ENCODE results near the gene EGR4.
"Not testable (repeated sequence)": the region's sequence is repeated elsewhere in the genome, so short reads cannot be mapped to it uniquely, and the experiment has no call there.

EGR4 gene

GRCh38 chr2:73263540-73264331 is 29.6 kb downstream of the EGR4 start:
- no peak for DNase-seq (ENCODE audit: low read depth in 2 of 2)

- DNase-seq (ENCODE audit: low read depth in 2 of 2) = not testable (repeated sequence)
Observed at GRCh38 chr2:73262691-73263429, 30.5 kb downstream of the EGR4 start.

GRCh38 chr2:73262108-73262651 is 31.2 kb downstream of the EGR4 start:
- no peak for DNase-seq (ENCODE audit: low read depth in 2 of 2)

- DNase-seq (ENCODE audit: low read depth in 2 of 2) = no peak
Observed at GRCh38 chr2:73260338-73260984, 32.9 kb downstream of the EGR4 start.

- no peak for DNase-seq (ENCODE audit: low read depth in 2 of 2)
Observed at GRCh38 chr2:73259704-73260337, 33.5 kb downstream of the EGR4 start.

- no peak for DNase-seq (ENCODE audit: low read depth in 2 of 2)
Observed at GRCh38 chr2:73259276-73259675, 34.1 kb downstream of the EGR4 start.

DNA sequence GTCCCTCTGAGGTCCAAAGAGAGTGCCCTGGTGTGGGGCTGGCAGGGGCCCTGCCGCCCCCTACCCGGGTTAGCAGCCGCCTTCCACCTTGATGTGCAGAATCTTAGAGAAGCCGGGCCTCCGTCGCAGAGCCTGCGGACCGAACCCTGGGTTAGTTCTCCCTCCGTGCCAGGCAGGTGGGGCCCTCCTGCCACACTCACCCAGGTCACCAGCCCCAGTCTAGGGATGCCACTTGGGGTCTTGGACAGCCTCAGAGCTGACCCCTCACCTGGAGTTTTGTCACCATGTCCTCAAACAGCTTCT is 34.5 kb downstream of the EGR4 start:
- no peak for DNase-seq (ENCODE audit: low read depth in 2 of 2)

DNA sequence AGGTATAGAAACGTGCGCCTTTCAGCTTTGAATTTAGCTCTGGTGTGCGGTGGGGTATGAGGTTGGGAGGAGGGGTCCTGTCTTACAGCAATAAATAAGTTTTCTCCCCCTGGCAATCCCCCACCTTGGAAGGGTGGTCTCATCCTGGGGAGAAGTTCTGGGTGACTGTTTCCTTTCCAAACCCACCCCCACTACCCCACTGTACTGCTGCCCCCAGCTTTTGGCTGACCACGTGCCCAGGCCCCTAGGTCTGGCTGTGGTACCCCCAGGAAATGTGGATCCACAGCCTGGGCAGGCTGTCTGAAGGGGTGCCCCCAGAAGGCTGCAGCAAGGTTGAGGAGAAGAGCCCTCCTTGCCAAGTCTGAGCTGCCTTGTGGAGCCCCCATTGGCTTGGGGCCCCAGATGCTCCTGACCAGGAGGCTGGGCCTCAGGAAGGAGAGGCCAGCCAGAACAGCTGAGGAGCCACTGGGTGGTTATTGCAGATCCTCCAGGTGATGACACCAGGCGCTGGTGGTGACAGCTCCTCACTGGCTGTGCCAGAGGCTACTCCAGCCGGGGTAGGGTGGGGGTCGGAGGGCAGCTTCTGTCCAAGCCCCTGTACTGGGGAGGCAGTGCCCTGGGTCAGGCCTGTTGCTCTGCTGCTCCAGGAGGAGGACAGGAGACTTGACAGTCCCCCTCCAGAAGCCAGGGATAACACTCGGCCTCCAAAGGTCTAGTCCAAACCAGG is 35.0 kb downstream of the EGR4 start:
- DNase-seq (ENCODE audit: low read depth in 2 of 2) = no peak

GRCh38 chr2:73257425-73258125 is 35.8 kb downstream of the EGR4 start:
- DNase-seq (ENCODE audit: low read depth in 2 of 2) = no peak

GRCh38 chr2:73257021-73257420 is 36.3 kb downstream of the EGR4 start:
- DNase-seq (ENCODE audit: low read depth in 2 of 2) = no peak

DNA sequence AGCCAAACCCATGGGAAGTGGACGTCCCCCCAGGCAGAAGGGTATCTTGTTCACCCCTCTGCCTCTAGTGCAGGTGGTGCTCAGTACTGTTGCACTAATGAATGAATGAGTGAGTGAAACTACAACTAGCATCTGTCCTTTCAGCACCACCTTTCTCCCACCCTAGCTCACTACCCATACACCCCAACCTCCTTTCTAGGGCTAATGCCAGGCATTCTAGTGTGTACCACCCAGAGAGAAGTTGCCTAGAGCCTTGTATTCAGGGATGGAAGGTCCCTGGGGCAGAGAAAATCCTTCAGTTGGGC is 36.8 kb downstream of the EGR4 start:
- DNase-seq (ENCODE audit: low read depth in 2 of 2) = no peak

DNA sequence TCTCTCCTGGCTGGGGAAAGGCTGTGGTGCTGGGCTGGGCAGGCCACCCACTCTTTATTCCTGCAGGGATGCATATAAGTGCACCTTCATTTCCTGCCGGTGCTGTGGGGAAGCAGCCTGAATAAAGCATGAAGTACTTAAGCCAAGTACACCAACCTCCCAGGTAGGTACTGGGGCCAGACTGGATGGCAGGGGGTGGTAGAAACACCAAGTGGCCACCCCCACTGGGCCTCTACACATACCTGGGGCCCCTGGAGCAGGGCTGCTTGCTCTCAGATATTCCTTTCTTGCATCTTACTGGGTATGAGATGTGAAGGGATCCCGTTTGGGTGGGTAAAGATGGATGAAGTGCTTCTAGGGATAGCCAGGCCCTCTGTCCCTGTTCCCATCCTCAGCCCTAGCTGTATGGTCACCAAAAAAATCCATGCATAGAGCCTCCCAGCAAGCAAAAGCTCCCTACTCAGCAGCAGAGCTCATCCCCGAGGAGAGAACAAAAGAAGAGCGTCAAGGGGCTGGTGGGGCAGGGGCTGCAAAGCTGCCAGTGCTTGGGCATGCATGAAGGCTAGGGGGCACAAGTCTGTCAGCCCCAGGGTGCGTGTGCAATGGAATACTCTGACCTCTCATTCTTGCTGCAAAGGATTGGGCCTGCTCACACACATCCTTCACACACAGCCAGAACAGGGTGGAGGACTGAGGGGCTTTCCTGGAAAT is 37.3 kb downstream of the EGR4 start:
- DNase-seq (ENCODE audit: low read depth in 2 of 2) = no peak

DNA sequence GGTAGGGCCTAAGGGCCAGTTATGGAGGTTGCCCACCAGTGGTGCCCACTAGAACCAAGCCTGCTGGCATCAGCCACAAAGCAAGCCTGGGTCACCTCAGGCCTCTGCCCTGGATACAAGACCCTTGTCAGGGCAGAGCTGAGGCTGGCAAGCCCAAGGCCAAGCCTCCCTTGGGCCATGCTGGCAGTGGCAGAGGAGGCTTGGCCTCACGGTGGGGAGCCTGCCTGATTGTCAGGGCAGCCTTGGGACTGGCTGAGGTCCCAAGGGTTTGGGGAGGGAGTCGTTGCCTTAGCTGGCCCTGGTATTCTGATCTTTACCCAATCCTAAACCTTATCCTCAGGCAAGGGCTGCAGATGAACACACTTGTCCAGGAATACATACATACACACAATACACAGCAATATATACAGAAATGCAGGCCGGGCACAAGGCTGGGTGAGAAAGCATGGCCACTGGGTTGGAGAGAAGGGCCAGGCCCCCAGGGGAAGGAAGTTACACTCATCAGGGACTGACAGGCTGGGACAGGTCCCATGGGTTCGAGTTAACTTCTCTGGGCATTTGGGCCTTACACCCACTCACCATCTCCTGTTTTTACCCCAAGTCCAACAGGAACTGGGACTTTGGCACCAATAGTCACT is 38.2 kb downstream of the EGR4 start:
- DNase-seq (ENCODE audit: low read depth in 2 of 2) = no peak

- no peak for DNase-seq (ENCODE audit: low read depth in 2 of 2)
Observed at GRCh38 chr2:73254343-73255006, 38.9 kb downstream of the EGR4 start.

DNA sequence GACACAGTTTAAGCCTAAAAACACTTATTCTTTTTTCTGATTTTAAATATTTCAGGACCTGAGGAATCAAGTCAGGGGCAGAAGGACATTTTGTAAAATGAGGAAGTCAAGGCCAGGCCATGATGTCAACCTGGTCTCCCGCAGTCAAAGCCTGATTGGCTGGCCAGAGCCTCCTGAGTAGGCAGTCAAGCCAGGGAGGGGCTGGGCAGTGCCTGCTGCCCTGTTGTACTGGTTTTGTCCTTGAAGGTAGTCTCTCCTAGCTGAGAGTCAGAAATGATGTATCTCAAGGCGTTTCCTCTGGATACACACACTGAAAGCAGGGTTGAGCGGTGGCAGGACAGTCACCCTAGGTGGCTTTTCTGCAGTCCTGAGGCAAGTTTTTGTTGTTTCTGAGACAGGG is 39.4 kb downstream of the EGR4 start:
- DNase-seq (ENCODE audit: low read depth in 2 of 2) = no peak

DNA sequence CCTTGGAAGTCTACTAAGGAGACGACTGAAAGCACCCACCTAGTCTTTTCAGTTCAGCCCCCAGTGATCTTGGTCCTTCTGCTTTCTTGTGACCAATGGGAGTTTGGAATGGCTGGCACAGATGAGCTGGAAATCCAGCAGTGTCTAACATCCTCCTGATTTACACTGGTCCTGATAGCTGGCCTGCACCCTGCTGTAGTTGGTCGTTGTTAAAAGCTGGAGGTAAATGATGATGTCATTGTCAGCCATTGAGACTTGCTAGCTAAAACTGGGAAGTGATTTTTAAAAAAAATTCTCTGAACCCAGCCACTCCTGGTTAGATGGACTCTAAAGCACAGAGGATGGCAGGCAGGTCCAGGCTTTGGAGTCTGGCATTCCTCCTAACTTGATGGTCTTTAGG is 39.9 kb downstream of the EGR4 start:
- DNase-seq (ENCODE audit: low read depth in 2 of 2) = no peak

GRCh38 chr2:73252238-73253027 is 40.9 kb downstream of the EGR4 start:
- no peak for DNase-seq (ENCODE audit: low read depth in 2 of 2)

Measured in stimulated activated CD4-positive, alpha-beta T cell treated with anti-CD3 and anti-CD28 coated beads, Interleukin-4, amount 100 ng/mL, for 48 hours (primary cell).